Measurements from ENCODE around the gene CST9. TPM values are rescaled to one million over a fixed set of nuclear protein-coding genes. Genes with fewer than 3 reads are reported as not detected.
A peak's percentile ranks its signal among the peaks of the same experiment; 100 is the strongest.

The CST9 gene
- total RNA-seq, 1 donor = not detected

DNA sequence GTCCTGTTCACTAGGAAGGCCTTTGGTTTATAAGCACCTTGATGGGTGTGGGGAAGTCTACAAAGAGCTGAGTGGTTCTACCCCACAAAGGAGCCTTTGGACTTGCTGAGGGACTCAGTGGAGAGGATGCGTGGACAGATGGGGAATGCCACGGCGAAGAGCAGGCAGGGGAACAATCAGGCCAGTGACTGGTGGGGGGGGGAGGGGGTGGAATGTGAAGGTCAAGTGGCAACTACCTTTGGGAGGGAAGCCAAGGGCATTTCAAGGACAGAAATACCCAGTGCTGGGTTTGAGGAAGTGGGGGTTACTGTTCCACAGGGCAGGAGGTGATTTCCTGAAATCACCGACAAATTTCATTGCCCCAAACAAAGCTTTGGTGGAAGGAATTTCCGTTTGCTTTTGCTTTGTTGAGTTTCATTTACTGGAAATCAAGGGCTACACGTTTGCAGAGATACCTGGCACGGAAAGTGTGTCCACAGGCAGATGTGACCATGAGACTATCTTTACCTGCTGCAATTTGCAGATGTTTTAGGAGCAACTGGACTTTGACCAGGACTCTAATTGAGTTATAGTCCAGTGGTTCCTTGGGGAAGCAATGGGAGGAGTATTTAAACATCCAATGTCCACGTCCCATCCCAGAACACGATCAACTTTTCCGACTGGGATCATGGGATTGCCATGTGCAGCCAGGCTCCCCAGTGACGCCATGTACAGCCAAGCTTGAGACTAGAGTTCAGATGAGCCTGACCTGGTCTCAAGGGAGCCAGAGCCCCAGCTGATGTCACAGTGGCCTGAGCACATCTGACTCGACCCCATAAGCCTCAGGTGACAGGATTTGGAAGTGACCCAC, 24.1 kb upstream of the CST9 start:
- DNase-seq (ENCODE audit: low read depth) = no peak
- TF ChIP-seq, protein P1, sequence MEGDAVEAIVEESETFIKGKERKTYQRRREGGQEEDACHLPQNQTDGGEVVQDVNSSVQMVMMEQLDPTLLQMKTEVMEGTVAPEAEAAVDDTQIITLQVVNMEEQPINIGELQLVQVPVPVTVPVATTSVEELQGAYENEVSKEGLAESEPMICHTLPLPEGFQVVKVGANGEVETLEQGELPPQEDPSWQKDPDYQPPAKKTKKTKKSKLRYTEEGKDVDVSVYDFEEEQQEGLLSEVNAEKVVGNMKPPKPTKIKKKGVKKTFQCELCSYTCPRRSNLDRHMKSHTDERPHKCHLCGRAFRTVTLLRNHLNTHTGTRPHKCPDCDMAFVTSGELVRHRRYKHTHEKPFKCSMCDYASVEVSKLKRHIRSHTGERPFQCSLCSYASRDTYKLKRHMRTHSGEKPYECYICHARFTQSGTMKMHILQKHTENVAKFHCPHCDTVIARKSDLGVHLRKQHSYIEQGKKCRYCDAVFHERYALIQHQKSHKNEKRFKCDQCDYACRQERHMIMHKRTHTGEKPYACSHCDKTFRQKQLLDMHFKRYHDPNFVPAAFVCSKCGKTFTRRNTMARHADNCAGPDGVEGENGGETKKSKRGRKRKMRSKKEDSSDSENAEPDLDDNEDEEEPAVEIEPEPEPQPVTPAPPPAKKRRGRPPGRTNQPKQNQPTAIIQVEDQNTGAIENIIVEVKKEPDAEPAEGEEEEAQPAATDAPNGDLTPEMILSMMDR (IDR thresholded peaks at IDR 0.05; ENCODE audit: insufficient read depth, low read length) = no peak
- no peak overlapping the region for H3K4me3 ChIP-seq (ENCODE audit: low read depth, low read length)

DNA sequence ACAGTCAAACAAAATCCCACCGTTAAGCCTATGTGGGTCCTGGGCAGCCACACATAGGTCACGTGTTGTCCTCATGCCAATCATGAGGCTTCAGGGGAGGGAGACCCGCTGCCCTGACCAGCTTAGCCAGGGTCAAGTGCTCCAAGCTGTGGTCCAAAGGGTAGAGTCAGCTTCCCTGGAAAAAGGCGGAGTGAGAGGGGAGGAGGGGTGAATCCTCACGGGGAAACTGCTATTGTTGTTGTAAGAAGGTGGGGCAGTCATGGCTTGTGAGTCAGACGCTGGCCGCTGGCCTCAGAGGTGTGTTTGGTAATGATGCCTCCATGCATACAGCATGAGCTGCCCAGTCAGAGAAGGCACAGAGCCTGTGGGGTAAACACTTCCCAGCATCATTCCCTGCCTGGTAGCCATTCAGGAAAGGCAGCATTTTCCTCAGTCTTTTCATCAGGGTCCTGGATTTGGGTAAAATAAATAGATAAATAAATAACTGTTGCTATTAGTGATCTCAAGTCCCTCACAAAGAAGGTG, 23.4 kb upstream of the CST9 start:
- TF ChIP-seq, protein P1 (IDR thresholded peaks at IDR 0.05; ENCODE audit: insufficient read depth, low read length) = no peak
- H3K4me3 ChIP-seq (ENCODE audit: low read depth, low read length) = no peak overlapping the region
- DNase-seq (ENCODE audit: low read depth) = peak; percentile 92

DNA sequence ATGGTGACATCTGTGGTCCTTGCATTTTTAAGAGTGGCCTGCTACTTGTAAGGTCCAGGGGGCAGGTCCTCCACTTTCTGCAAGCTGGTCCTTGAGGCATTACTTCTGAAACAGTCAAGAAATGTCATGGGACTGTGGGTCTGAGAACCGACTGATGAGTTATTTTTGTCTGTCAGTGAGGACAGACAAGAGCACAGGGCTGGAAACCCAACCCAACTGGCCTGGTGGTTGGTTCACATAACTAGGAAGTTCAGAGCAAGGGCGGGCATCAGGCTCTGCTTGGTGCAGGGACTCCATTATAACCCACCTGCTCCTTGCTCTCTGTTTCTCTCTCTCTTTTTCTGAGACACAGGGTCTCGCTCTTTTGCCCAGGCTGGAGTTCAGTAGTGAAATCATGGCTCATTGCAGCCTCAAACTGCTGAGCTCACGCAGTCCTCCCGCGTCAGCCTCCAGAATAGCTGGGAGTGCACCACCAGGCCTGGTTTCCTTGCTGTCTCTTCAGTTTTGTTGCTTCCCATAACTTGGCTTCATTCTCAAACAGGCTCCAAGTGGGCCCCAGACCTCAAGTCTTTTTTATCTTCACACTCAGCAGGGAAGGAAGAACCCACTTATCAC, 22.8 kb upstream of the CST9 start:
- no peak overlapping the region for H3K4me3 ChIP-seq (ENCODE audit: low read depth, low read length)
- TF ChIP-seq, protein P1 (IDR thresholded peaks at IDR 0.05; ENCODE audit: insufficient read depth, low read length) = no peak
- no peak for DNase-seq (ENCODE audit: low read depth)

DNA sequence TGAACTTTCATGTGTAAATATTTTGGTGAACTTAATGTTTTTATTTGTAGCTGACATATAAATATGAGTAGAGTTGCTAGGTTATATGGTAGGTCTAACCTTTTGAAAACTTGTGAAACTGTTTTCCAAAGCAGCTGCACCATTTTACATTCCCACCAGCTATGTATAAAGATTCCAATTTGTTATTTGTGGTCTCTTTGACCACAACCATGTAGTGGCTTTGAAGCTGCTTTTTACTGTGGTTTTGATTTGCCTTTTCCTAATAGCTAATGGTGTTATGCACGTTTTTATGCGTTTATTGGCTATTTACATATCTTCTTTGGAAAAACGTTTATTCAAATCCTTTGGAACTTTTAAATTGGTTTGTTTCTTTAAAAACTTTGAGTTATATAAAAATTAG, 21.8 kb upstream of the CST9 start:
- H3K4me3 ChIP-seq (ENCODE audit: low read depth, low read length) = no peak overlapping the region
- TF ChIP-seq, protein P1 (IDR thresholded peaks at IDR 0.05; ENCODE audit: insufficient read depth, low read length) = no peak
- no peak for DNase-seq (ENCODE audit: low read depth)

DNA sequence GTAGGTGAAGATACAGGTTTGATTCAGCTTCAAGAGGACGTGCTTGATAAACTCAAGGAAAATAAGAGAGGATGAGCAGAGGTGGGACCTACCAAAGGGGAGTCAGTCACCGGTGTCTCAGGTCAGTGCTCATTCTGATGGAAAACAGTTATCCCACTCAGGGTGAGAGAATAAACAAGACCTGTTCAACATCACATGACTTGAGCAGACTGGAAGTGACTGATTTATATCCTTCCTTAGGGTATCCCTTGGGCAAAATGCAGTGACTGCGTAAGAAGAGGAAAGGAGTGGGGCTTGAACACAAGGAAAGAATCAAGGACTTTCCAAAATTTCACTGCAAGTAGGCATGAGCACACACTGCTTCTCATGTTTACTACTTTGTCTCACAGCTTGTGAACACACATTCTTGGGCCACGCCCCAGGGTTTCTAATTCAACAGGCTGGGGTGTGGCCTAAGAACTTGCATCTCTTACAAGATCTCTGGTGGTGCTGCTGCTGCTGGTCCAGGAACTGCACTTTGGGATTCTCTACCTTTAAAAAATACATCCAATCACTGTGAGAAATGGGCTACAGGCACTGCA, 20.4 kb upstream of the CST9 start:
- no peak overlapping the region for H3K4me3 ChIP-seq (ENCODE audit: low read depth, low read length)
- no peak for DNase-seq (ENCODE audit: low read depth)
- TF ChIP-seq, protein P1 (IDR thresholded peaks at IDR 0.05; ENCODE audit: insufficient read depth, low read length) = no peak

DNA sequence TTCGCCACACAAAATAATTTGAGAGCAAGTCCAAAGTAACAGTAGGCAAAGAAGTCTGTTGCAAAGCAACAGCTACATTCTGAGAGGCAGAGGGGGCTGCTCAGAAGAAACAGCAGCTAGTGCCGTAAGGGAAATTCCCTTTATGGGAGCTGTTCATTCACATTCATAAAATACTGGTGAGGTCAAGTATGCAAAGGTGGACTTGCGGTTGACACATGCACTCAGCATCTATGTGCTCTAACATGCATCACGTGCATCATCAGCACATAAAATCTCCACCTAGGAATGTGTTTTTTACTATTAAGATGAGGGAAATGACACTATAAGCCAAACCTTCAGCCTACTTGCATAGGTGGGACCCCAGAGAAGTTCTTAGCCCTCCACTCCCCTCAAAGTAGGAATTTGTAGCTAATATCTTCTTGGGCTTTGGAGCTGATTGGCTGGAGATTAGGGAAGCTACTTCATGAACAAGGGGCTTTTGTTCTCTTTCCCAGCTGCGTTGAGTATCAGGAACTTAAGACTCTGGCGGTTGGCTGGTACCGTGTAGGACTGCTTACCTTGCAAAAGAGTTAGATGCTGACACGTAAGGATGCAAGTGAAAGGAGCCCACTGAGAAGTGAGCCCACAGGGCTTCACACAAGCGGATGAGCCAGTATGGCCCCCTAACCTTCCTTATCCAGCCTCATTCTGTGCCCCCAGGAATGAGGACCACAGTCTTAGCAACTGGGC, 19.7 kb upstream of the CST9 start:
- TF ChIP-seq, protein P1 (IDR thresholded peaks at IDR 0.05; ENCODE audit: insufficient read depth, low read length) = no peak
- no peak overlapping the region for H3K4me3 ChIP-seq (ENCODE audit: low read depth, low read length)
- DNase-seq (ENCODE audit: low read depth) = no peak
